ENCODE results near the gene AP5Z1.

The AP5Z1 gene

GRCh38 chr7:4836206-4836661, 60.8 kb downstream of the AP5Z1 start:
- TF ChIP-seq CTCF (IDR thresholded peaks at IDR 0.05; ENCODE audit: low read depth, low read length) = no peak
- DNase-seq (ENCODE audit: low read depth in 2 of 2) = no peak
- no peak overlapping the region for H3K4me3 ChIP-seq (replicated peaks in 1 of 2; ENCODE audit: low read depth in 2 of 2, low read length in 2 of 2)

GRCh38 chr7:4837041-4837802, 61.8 kb downstream of the AP5Z1 start:
- no peak overlapping the region for H3K4me3 ChIP-seq (replicated peaks in 1 of 2; ENCODE audit: low read depth in 2 of 2, low read length in 2 of 2)
- no peak for TF ChIP-seq CTCF (IDR thresholded peaks at IDR 0.05; ENCODE audit: low read depth, low read length)
- DNase-seq (ENCODE audit: low read depth in 2 of 2) = peak in 1 of 2 donors; percentile 38

- DNase-seq (ENCODE audit: low read depth in 2 of 2) = no peak
- no peak overlapping the region for H3K4me3 ChIP-seq (replicated peaks in 1 of 2; ENCODE audit: low read depth in 2 of 2, low read length in 2 of 2)
- no peak for TF ChIP-seq CTCF (IDR thresholded peaks at IDR 0.05; ENCODE audit: low read depth, low read length)
These were observed 62.6 kb downstream of the AP5Z1 start for GRCh38 chr7:4837803-4838625.

GRCh38 chr7:4838626-4839334, 63.4 kb downstream of the AP5Z1 start:
- no peak overlapping the region for H3K4me3 ChIP-seq (replicated peaks in 1 of 2; ENCODE audit: low read depth in 2 of 2, low read length in 2 of 2)
- no peak for DNase-seq (ENCODE audit: low read depth in 2 of 2)
- TF ChIP-seq CTCF (IDR thresholded peaks at IDR 0.05; ENCODE audit: low read depth, low read length) = no peak

- DNase-seq (ENCODE audit: low read depth in 2 of 2) = no peak
- TF ChIP-seq CTCF (IDR thresholded peaks at IDR 0.05; ENCODE audit: low read depth, low read length) = no peak
- H3K4me3 ChIP-seq (replicated peaks in 1 of 2; ENCODE audit: low read depth in 2 of 2, low read length in 2 of 2) = no peak overlapping the region
These were observed 64.7 kb downstream of the AP5Z1 start for GRCh38 chr7:4840079-4840501.

All from cardiac fibroblast (primary cell).